ENCODE measurements around the gene INTS4.
"Not testable (repeated sequence)": the region's sequence is repeated elsewhere in the genome, so short reads cannot be mapped to it uniquely, and the experiment has no call there.

The INTS4 gene

GRCh38 chr11:78023426-78023825 is 29.0 kb upstream of the INTS4 start:
- DNase-seq, result no peak

- DNase-seq, result peak in 1 of 2 experiments; percentile 6
Observed at GRCh38 chr11:78022397-78023396, 28.2 kb upstream of the INTS4 start, which contains the start of gene KCTD14. Gene KCTD14 (minus strand): TSS chr11:78023276. CDS start chr11:78023249, 27 bp downstream.

- no peak for DNase-seq
Observed at GRCh38 chr11:78021611-78022010, 27.1 kb upstream of the INTS4 start.

GRCh38 chr11:78020246-78020645 is 25.8 kb upstream of the INTS4 start:
- no peak for DNase-seq

GRCh38 chr11:78019808-78020207 is 25.3 kb upstream of the INTS4 start:
- DNase-seq, result no peak

- no peak for DNase-seq
Observed at GRCh38 chr11:78015878-78016277, 21.4 kb upstream of the INTS4 start.

GRCh38 chr11:78014937-78015520 is 20.6 kb upstream of the INTS4 start:
- DNase-seq, result not testable (repeated sequence)

GRCh38 chr11:78011301-78011700 is 16.8 kb upstream of the INTS4 start:
- no peak for DNase-seq

GRCh38 chr11:78010755-78011154 is 16.3 kb upstream of the INTS4 start:
- no peak for DNase-seq

- DNase-seq, result no peak
Observed at GRCh38 chr11:78010304-78010703, 15.8 kb upstream of the INTS4 start.

- no peak for DNase-seq
Observed at GRCh38 chr11:78009062-78009461, 14.6 kb upstream of the INTS4 start.

- peak; percentile 43 to 51 for DNase-seq
Observed at GRCh38 chr11:78000193-78000592, 5.7 kb upstream of the INTS4 start.

- no peak for DNase-seq
Observed at GRCh38 chr11:77999446-78000030, 5.1 kb upstream of the INTS4 start.

GRCh38 chr11:77993902-77994301 is 566 bp downstream of the INTS4 start:
- no peak for DNase-seq

- no peak for DNase-seq
Observed at GRCh38 chr11:77990981-77991380, 3.5 kb downstream of the INTS4 start.

- not testable (repeated sequence) for DNase-seq
Observed at GRCh38 chr11:77986456-77986855, 8.0 kb downstream of the INTS4 start.

GRCh38 chr11:77981346-77981947 is 13.0 kb downstream of the INTS4 start:
- DNase-seq, result no peak

GRCh38 chr11:77968337-77968736 is 26.1 kb downstream of the INTS4 start:
- DNase-seq, result no peak

- no peak for DNase-seq
Observed at GRCh38 chr11:77967753-77968152, 26.7 kb downstream of the INTS4 start.

- no peak for DNase-seq
Observed at GRCh38 chr11:77967121-77967520, 27.3 kb downstream of the INTS4 start.

- no peak for DNase-seq
Observed at GRCh38 chr11:77966338-77966737, 28.1 kb downstream of the INTS4 start.

GRCh38 chr11:77959434-77959833 is 35.0 kb downstream of the INTS4 start:
- DNase-seq, result no peak

GRCh38 chr11:77958583-77959177 is 35.8 kb downstream of the INTS4 start:
- DNase-seq, result not testable (repeated sequence)
